Liver (tissue), 9 donors: ENCODE results near the gene SCML2. TPM values are rescaled to one million over a fixed set of nuclear protein-coding genes. Genes with fewer than 3 reads are reported as not detected.

Source experiments
- DNase-seq: peaks from one replicate; pipeline ENCODE4 v3.0.0-alpha.2; 2017; ENCODE audit warnings: low spot score
- H3K27ac ChIP-seq, 2 donors: one replicate each; pipeline ENCODE4 v1.7.0; 2013; ENCODE audit warnings: inconsistent platforms in 2 of 2, low read length in 2 of 2, control low read depth in 1 of 2, low read depth in 1 of 2, mild to moderate bottlenecking in 1 of 2
- H3K27me3 ChIP-seq, 4 donors: one replicate each; pipeline versions ENCODE4 v1.6.1 to v1.7.0; 2013; ENCODE audit warnings: low read length in 3 of 4, inconsistent platforms in 1 of 4, mild to moderate bottlenecking in 1 of 4, moderate library complexity in 1 of 4; ENCODE audit not compliant: control insufficient read depth in 4 of 4, insufficient read depth in 4 of 4
- H3K36me3 ChIP-seq, 4 donors: one replicate each; pipeline versions ENCODE4 v1.6.1 to v1.7.0; 2013; ENCODE audit warnings: low read length in 3 of 4, mild to moderate bottlenecking in 3 of 4, low read depth in 1 of 4, moderate library complexity in 1 of 4; ENCODE audit not compliant: control insufficient read depth in 4 of 4, insufficient read depth in 3 of 4
- H3K4me1 ChIP-seq, 4 donors: one replicate each; pipeline versions ENCODE4 v1.6.1 to v1.7.0; 2013; ENCODE audit warnings: low read length in 3 of 4, mild to moderate bottlenecking in 3 of 4, moderate library complexity in 1 of 4; ENCODE audit not compliant: control insufficient read depth in 4 of 4, insufficient read depth in 4 of 4
- H3K4me3 ChIP-seq, 3 donors: one replicate each; pipeline versions ENCODE4 v1.6.1 to v1.7.0; 2013; ENCODE audit warnings: low read length in 3 of 3, control low read depth in 1 of 3, low read depth in 1 of 3, mild to moderate bottlenecking in 1 of 3
- H3K9ac ChIP-seq, 2 donors: one replicate each; pipeline ENCODE4 v1.7.0; 2013; ENCODE audit warnings: low read length in 2 of 2, mild to moderate bottlenecking in 2 of 2, moderate library complexity in 2 of 2, control low read depth in 1 of 2, low read depth in 1 of 2
- H3K9me3 ChIP-seq, 4 donors: one replicate each; pipeline versions ENCODE4 v1.6.1 to v1.7.0; 2013; ENCODE audit warnings: low read length in 3 of 4; ENCODE audit not compliant: control insufficient read depth in 4 of 4
- CTCF ChIP-seq: fragments of 150-350 bp; IDR thresholded peaks from 2 replicates; pipeline ENCODE4 v1.5.1; 2017; ENCODE audit warnings: improper control_type of control experiment, low read depth, low read length; ENCODE audit not compliant: missing input control
- EGR1 ChIP-seq, 2 donors: IDR thresholded peaks; 2 replicates each; pipeline ENCODE4 v1.6.1; 2016 to 2018; ENCODE audit warnings: antibody characterized with exemption in 2 of 2, low read depth in 2 of 2
- FOXA2 ChIP-seq: IDR thresholded peaks from 2 replicates; pipeline ENCODE4 v1.6.1; 2016; ENCODE audit warnings: antibody characterized with exemption
- GABPA ChIP-seq, 2 donors: IDR thresholded peaks in 1 of 2; conservative IDR thresholded peaks in 1 of 2; 2 replicates each; pipeline ENCODE4 v1.6.1; 2016; ENCODE audit warnings: antibody characterized with exemption in 2 of 2, mild to moderate bottlenecking in 1 of 2, moderate library complexity in 1 of 2
- HNF4A ChIP-seq, 2 donors: conservative IDR thresholded peaks; 2 replicates each; pipeline ENCODE4 v1.6.1; 2016; ENCODE audit warnings: antibody characterized with exemption in 2 of 2, mild to moderate bottlenecking in 2 of 2
- JUND ChIP-seq, 2 donors: IDR thresholded peaks; 2 replicates each; pipeline ENCODE4 v1.6.1; 2016; ENCODE audit warnings: antibody characterized with exemption in 2 of 2
- NR2F2 ChIP-seq: IDR thresholded peaks from 2 replicates; pipeline ENCODE4 v1.6.1; 2016; ENCODE audit warnings: antibody characterized with exemption
- RAD21 ChIP-seq, 2 donors: IDR thresholded peaks; 2 replicates each; pipeline ENCODE4 v1.6.1; 2016; ENCODE audit warnings: antibody characterized with exemption in 2 of 2, mild to moderate bottlenecking in 2 of 2
- SP1 ChIP-seq: IDR thresholded peaks from 2 replicates; pipeline ENCODE4 v1.6.1; 2018; ENCODE audit warnings: antibody characterized with exemption, mild to moderate bottlenecking
- TAF1 ChIP-seq: conservative IDR thresholded peaks from 2 replicates; pipeline ENCODE4 v1.6.1; 2016; ENCODE audit warnings: antibody characterized with exemption, mild to moderate bottlenecking
- WGBS: extraction: QIAGEN DNeasy Blood & Tissue Kit; methylation state at CpG from one replicate; pipeline ENCODE4 v1.1.7; 2013; 5-methylcytosine and 5-hydroxymethylcytosine counted together
- polyA plus RNA-seq, 2 donors: library from polyadenylated mRNA; stranded (reverse) in 1 of 2; unstranded in 1 of 2; fragments of 200-250 nt in 1 of 2; fragments of >200 nt in 1 of 2; fragmentation: Nextera tagmentation in 1 of 2; extraction: Ambion mirVana in 1 of 2; gene quantifications; one replicate each; pipeline versions ENCODE4 v1.2.1 to v1.2.3, GENCODE V29; 2013 to 2015
- total RNA-seq, 2 donors: library from RNA; depleted of rRNA; stranded (reverse); fragments of >200 nt; gene quantifications; one replicate each; pipeline ENCODE4 v1.2.3, GENCODE V29; 2014
- TF ChIP-seq, protein P1 (sequence below): IDR thresholded peaks from 2 replicates; pipeline ENCODE4 v1.6.1; 2016; ENCODE audit warnings: antibody characterized with exemption
- TF ChIP-seq, protein P2 (sequence below): IDR thresholded peaks from 2 replicates; pipeline ENCODE4 v1.6.1; 2016; ENCODE audit warnings: antibody characterized with exemption
- donor health status: healthy.
- donor health status: healthy.
- donor health status: healthy.
- donor health status: healthy.
- donor health status: healthy.

Gene SCML2
- total and polyA plus RNA-seq, 4 donors: 0.96 to 7.2 (median 1.1) TPM

GRCh38 chrX:18294893-18295292 lies 59.6 kb downstream of the SCML2 start:
- no peaks in the 10 kb centered on the region for H3K27me3 ChIP-seq
- H3K36me3 ChIP-seq: no peaks in the 10 kb centered on the region
- no peaks in the 10 kb centered on the region for H3K4me1 ChIP-seq
- no peak overlapping the region for H3K27ac ChIP-seq
- no peak overlapping the region for H3K4me3 ChIP-seq
- no peak for DNase-seq
- WGBS: 91% methylated on average over 3 of the region's 3 CpGs
- no peak for TF ChIP-seq SP1
- TF ChIP-seq EGR1 (IDR thresholded peaks at IDR 0.05; ENCODE audit: low read depth in 2 of 2): no peak
- no peak for TF ChIP-seq TAF1
- TF ChIP-seq, protein P1, sequence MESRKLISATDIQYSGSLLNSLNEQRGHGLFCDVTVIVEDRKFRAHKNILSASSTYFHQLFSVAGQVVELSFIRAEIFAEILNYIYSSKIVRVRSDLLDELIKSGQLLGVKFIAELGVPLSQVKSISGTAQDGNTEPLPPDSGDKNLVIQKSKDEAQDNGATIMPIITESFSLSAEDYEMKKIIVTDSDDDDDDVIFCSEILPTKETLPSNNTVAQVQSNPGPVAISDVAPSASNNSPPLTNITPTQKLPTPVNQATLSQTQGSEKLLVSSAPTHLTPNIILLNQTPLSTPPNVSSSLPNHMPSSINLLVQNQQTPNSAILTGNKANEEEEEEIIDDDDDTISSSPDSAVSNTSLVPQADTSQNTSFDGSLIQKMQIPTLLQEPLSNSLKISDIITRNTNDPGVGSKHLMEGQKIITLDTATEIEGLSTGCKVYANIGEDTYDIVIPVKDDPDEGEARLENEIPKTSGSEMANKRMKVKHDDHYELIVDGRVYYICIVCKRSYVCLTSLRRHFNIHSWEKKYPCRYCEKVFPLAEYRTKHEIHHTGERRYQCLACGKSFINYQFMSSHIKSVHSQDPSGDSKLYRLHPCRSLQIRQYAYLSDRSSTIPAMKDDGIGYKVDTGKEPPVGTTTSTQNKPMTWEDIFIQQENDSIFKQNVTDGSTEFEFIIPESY: no peak
- TF ChIP-seq FOXA2: no peak
- TF ChIP-seq, protein P2, sequence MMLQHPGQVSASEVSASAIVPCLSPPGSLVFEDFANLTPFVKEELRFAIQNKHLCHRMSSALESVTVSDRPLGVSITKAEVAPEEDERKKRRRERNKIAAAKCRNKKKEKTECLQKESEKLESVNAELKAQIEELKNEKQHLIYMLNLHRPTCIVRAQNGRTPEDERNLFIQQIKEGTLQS: no peak
- TF ChIP-seq NR2F2: no peak
- TF ChIP-seq RAD21 (IDR thresholded peaks at IDR 0.05): no peak
- TF ChIP-seq JUND (IDR thresholded peaks at IDR 0.05): no peak
- no peak for TF ChIP-seq CTCF
- H3K9ac ChIP-seq: no peak overlapping the region
- H3K9me3 ChIP-seq: no peaks in the 10 kb centered on the region

- no peak for TF ChIP-seq SP1
- no peak for TF ChIP-seq EGR1 (IDR thresholded peaks at IDR 0.05; ENCODE audit: low read depth in 2 of 2)
- TF ChIP-seq HNF4A (conservative IDR thresholded peaks at IDR 0.05): no peak
- no peak for TF ChIP-seq GABPA (IDR thresholded peaks at IDR 0.05 in 1 of 2, conservative IDR thresholded peaks at IDR 0.05 in 1 of 2)
- TF ChIP-seq, protein P2: no peak
- TF ChIP-seq, protein P1: no peak
- Histone ChIP-seq H3K9ac (no peak overlapping the region), H3K4me3 (no peak overlapping the region), H3K4me1 (no peaks in the 10 kb centered on the region), H3K36me3 (no peaks in the 10 kb centered on the region), H3K27ac (no peak overlapping the region), H3K27me3 (no peaks in the 10 kb centered on the region), H3K9me3 (no peaks in the 10 kb centered on the region)
- DNase-seq: no peak
- WGBS: 80% methylated on average over 7 of the region's 7 CpGs
Measured at GRCh38 chrX:18291006-18291545, 63.4 kb downstream of the SCML2 start.
